HG03354 (cell line): ENCODE measurements around the gene LIF.
"Not testable (repeated sequence)": the region's sequence is repeated elsewhere in the genome, so short reads cannot be mapped to it uniquely, and the experiment has no call there.

ENCODE experiments used
- ATAC-seq: cut with Tn5 transposase; IDR thresholded peaks from one replicate; pipeline ENCODE4 v1.9.1; 2021; ENCODE audit warnings: mild to moderate bottlenecking; ENCODE audit not compliant: unreplicated experiment, poor library complexity, severe bottlenecking

Gene LIF

DNA sequence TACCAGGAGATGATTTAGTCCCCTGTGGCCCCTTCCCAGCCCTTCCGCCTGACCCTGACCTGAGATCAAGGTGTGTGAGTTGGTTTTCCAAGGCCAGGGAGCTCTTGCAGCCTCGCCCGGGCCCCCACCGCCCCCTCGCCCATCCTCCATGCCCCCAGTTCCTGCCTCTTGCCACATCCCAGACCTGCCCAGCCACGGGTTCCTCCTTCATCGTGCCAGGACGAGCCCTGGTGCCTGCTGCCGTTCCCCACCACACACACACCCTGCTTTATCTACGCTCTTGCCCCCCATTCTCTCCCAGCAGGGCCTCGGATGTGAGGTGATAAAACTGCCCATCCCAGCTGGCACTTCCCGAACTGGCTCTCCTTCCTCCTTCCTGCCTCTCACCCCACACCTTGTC is 1.4 kb upstream of the LIF start:
- no peak for ATAC-seq

DNA sequence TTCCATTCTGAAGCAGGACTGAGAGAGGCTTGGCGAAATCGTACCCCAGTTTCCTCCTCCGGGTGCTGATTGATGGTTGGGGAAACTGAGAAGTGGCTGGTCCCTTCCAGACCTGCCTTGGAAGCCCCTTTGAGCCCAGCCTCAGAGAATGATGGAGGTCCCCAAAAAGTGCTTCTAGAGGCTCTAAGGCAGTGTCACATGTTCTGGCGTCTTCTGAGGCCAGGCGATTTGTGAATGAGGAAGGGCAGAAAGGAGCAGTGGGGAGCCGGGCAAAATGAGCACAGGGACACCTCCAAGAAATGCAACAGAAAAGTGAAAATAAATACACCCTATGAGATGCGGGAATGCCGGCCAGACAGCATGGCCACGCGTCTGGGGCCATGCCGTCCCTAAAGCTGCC is 1.0 kb upstream of the LIF start:
- ATAC-seq, result no peak

DNA sequence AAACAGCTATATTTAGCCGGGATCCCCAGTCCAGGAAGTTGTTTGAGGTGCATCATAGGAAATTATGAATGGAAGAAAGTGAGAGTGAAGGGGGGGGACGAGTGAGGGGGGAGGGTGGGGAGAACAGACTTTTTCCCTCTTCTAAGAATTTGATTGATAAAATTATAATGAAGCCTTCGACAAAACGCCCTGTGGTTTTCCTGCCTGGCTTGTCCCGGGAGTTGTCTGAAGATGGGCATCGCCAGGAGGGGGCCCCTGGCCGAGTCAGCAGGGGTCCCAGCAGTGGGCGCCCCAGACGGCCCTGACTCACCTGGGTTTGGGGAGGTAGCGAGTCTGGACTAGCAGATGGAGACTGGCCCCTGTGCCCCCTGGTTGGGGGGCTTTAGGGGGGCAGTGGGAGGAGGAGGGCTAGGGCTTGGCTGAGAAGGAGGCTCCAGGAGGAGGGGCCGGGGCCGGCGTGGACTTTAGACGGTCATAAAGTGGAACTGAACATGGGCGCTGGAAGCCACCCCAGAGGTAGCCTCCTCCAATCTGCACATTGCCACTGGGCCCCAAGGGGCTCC is 336 bp upstream of the LIF start:
- ATAC-seq, result no peak

DNA sequence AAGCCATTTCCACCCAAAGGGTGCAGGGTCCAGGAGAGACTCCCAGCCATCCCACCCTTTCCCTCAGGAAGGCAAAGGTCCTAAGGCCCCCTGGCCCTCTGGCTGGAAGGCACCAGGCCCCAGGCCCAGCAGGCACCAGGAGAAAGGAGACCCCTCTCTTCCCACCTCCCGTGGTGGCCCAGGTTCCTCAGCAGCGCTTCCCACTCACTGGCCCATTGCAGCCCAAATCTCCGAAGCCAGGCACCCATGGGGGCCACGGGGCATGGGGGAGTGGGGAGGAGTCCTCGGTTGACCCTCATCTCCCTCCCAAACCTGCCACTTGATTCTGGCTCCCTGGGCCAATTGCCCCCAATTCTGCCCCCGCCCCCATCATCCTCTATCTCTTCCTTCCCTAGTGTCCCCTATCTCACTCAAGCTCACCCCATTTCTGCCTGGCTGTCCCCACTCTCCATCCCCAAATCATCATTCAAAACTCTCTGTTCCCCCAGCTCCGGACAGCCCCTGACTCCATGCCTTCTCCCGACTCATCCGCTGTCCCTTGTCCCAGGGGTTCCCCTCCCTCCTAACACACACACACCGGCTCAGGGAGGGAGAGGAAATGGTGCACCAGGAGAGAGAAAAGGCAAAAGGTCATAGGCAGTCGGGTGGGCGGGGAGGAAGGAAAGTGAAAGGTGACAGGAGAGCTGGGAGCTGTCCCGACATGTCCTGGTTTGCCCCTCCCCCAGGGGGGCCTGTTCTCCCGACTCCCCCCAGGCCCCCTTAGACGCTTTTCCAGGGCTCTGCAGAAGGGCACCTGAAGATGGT is 1.2 kb downstream of the LIF start:
- no peak for ATAC-seq

DNA sequence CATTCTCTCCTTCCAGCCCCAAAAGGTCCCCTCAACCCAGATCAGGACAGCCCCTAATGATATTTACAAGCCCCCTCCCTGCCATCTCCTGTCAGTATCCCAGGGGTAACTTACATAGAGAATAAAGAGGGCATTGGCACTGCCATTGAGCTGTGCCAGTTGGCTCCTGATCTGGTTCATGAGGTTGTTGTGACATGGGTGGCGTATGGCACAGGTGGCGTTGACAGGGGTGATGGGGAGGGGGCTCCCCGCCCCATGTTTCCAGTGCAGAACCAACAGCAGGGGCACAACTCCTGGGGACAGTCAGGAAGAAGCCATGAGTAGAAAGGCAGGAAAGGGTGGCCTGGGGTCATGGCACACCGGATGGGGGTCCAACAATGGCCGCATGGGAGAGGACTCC is 1.9 kb downstream of the LIF start:
- ATAC-seq, result no peak

DNA sequence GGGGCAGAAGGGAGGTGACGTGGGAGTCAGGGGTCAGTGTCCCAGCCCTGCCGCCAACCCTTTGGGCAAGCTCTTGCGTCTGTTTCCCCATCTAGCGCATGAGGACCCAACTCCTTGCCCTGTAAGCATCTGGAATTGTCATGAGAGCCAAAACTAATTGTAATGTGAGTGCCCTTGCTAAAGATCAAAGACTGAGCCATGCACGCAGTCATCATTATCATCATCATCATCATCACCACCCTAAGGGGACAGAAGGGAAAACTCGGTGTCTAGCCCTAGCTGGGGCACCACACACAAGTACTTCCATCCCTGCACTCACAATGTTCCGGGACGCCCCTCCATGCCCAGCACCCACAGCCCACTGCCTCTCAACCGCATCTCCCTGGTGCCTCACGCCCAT is 2.5 kb downstream of the LIF start:
- ATAC-seq, result no peak

DNA sequence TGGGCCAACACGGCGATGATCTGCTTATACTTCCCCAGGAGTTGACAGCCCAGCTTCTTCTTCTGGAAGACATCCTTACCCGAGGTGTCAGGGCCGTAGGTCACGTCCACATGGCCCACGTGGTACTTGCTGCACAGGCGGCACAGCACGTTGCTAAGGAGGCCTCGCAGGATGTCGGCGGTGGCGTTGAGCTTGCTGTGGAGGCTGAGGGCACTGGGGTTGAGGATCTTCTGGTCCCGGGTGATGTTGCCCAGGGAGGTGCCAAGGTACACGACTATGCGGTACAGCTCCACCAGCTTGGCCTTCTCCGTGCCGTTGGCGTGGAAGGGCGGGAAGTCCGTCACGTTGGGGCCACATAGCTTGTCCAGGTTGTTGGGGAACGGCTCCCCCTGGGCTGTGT is 2.9 kb downstream of the LIF start:
- ATAC-seq, result no peak

DNA sequence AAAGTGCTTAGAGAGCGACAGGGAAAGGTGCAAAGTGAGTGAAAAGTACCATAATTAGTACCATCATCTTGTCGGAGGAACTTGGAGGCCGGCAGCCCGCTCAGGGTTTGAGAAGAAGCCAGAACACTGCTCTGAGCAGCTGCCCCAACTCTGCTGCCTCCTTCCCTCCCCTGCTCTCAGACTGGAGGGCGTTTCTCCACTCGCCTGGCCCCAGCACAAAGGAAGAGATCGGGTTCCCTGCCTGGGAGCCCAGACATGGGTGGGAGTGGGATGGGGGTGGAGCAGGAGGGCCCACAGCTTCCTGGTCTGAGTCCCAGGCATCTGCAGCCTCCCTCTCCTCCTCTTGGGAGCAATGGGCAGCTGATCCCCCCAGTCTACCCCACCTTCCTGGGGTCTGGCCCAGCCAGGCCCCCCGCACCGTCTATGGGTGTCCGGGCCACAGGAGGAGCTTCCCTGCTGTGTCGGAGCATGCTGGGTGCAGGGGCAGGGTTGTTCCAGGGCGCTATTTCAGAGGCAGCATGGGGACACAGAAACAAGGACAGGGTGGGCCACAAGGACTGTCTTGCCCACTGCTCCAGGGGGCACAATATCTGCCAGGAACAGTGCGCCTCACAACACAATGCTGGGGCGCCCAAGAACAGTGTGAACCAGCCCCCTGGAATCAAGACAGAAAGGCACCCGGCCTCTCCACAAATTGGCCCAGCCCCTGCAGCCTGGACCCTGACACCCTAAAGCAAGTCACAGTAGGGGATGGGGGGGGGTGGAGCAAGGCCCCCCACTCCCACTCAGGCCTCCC is 4.8 kb downstream of the LIF start:
- no peak for ATAC-seq

DNA sequence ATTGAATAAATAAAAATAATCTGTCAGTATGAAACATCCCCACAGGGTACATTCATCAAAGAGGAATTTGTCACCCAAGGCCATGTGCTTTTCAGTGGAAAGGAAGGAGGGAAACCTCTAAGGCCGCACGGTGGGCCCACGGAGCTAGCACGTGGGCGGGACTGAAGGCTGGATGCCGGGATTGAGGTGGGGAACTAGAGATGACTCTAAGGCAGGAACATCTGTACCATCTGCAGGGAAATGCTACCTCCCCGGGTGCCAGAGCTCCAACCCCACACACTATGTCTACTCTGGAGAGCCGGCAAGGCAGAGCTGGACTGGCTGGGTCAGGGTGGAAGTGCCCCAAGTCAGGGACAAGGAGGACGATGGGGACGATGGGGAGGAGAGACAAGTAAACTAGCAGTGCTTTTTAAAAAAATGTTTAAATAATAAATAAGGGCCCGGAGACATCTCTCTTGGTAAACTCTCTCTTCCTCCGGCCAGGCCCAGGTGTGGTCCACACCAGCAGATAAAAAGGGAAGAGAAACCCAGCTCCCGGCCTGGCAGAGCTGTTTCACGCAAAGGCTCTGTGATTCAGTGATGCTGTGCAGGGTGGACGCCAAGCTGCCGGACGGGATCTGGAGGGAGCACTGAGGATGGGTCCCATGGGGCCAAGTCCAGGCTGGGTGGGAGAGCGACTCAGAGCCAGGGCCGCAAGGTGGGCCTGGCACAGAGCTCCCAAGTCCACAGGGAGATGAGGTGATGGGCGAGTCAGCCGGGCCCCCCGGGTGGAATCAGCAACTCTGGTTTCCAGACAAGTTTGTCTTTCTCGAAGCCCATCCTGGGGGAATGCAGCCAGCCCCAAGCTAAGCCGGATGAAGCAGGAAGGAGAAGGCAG is 5.8 kb downstream of the LIF start:
- ATAC-seq, result no peak

DNA sequence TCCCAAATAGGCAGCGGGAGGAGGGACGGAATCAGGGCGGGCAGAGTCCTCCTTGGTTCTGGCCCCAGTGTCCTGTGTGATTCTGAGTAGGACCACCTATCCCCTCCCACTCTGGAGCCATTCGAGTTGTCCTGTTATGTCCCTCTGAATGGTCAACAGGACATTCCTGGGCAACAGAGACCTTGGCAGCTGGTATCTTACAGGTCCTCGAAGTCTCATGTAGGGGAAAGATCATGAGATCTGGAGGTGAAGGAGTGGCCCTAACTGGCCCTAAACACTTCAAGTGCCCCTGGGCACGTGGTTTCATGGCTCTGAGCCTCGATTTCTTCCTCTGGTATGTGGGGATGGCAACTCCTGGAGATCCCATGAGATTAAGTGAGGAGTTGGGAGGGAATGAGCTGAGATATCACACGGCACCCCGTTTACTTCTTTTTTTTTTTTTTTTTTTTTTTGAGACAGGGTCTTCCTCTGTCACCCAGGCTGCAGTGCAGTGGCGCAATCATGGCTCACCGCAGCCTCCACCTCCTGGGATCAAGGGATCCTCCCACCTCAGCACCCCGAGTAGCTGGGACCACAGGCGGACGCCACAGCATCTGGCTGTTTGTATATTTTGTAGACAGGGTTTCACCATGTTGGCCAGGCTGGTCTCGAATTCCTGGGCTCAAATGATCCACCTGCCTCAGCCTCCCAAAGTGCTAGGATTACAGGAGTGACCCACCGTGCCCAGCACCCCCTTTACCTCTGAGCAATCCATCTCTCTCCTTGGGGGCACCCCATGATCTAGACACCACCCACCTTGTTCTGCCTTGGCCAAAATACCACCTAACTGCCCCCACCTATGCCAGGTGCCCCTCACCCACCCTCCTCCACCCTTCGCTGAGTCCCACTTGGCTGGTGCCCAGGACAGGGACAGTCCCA is 6.8 kb downstream of the LIF start:
- no peak for ATAC-seq

DNA sequence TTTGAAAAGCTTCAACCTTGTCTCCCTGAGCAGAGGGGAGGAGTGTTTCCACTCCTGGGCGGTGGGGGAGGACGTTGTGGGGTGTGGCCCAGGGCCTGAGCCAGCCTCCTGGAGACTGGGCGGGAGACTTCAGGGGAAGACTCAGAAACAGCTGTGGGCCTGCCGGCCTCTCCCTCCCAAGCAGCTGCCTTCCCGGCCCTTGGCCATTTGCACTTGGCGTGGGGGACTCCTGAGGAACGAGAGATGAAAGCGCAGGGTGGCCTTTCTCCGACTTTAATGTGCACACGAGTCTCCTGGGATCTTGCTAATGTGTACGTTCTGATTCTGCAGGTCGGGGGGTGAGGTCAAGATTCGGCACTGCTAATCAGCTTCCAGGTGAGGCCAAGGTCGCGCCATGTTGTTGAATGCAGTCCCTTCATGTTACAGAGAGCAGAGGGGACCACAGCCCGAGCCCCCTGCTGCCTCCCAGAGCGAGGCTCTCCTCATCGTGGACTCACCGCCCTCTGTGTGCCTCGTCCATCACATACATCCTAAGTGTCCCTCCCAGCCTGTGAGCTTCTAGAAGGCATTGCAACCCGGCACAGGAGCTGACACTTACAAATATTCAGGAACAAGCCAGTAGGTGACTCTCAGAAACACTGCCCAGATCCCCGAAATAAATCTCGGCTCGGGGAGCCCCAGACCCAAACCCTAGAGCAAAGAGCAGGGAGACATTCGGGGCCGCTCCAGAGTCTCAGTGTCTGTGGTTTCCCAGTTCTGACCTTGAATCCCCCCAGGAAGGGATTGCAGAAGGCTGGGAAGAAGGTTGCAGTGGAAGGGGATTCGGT is 7.7 kb downstream of the LIF start:
- ATAC-seq, result no peak

DNA sequence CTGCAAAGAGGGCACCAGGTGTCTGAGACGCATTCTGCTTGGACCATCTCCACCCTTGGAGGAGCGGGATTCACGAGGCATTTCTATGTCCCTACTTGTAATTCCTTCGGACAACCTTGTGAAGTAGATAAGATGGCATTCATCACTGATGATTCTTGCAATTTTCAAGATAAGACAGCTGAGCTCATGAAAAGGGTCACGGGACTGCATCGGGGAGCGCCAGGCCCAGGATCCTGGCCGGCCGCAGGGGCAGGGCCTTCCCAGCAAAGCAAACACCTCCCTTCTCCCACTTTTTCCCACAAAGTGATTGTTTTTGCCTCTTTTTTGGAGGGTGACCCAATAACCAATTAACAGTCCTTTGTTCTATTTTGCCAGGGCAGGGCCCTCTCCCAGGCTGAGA is 8.4 kb downstream of the LIF start:
- ATAC-seq, result no peak

DNA sequence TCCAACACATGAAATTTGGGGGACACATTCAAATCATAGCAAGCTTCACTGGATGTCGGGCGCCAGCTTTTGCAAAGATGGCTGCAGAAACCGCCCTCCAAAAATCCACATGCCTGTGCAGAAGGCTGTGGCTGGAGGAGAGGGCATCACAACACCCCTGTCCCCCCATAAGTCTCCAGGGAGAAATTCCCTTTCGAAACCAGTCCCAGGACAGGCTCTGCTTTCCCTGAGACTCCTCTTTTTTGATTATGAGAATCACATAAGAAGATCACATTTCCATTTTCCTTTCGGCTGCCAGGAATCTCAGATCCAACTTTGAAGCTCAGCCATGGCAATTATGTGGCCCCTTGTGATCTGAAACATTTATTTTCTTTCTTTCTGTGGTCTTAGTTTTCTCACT is 9.7 kb downstream of the LIF start:
- no peak for ATAC-seq

DNA sequence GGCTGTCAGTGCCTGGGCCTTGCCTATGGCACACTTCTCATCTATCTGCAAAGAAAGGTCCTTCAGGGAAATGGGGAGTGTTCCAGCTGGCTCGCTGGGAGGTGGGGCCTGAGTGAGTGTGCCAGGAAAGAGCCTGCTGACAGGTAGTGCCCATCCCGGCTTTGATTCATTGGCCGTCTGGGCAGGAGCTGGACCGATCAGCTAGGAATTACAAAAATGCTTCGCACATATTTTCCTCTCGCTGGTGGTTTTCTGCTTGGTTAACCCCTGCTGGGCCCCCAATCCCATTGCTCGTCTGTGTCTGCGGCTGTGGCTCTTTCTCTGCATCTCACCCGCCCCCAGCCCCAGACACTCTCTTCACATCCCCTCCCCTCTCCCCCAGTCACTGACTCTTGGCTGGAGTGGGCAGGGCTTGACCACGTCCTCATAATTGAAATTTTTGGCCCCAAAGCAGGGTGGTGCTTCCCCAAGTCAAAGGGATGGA is 10.8 kb downstream of the LIF start:
- no peak for ATAC-seq

DNA sequence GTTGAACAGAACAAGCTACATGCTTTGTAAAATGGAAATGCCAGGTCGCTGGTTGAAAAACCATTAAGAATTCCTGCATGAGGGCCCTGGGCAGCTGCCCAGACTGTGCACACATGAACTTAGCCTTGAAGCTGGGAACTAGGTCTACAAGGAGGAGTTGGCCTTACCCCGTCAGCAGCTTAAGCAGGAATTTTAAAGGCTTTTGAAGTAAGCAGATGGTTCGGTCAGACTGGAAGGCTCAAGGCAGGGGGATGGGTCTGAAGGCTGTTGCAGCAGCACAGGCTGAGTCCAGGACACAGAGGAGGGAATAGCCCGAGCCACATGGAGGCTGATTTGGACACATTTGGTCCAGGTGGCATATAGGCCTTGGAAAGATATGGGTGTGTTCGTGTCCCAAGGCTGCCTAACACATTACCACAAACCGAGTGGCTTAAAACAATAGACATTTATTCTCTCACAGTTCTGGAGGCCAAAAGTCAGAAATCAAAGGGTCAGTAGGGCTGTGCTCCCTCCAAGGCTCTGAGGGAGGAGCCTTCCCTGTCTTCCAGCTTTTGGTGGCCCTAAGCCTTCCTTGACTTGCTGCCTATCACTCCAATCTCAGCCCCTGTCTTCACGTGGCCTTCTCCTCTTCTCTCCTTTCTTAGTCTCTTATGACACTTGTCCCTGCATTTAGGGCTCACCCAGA is 11.6 kb downstream of the LIF start:
- no peak for ATAC-seq

DNA sequence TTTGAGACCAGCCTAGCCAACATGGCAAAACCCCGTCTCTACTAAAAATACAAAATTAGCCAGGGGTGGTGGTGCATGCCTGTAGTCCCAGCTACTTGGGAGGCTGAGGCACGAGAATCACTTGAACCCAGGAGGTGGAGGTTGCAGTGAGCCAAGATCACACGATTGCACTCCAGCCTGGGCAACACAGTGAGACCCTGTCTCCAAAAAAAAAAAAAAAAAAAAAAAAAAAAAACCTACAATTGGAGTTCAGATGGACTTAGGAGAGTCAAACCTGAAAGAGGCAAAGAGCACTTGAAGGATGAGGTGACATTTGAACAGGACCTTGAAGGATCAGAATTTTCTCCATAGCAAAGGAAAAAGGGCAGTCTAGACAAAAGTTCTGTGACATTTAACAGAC is 12.2 kb downstream of the LIF start:
- ATAC-seq, result not testable (repeated sequence)

DNA sequence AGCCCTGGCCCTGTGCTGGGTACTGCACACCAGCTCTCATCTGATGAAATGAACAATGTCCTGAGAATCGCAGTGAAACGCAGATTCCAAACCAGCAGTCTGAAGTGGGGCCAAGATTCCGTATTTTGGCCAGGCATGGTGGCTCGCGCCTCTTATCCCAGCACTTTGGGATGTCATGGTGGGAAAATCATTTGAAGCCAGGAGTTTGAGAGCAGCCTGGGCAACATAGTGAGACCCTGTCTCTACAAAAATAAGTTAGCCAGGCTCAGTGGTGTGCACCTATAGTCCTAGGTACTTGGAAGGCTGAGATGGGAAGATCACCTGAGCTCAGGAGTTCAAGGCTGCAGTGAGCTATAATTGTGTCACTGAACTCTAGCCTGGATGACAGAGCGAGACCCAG is 13.0 kb downstream of the LIF start:
- ATAC-seq, result no peak
